ENCODE results near the gene OVCH1.

The OVCH1 gene, protein sequence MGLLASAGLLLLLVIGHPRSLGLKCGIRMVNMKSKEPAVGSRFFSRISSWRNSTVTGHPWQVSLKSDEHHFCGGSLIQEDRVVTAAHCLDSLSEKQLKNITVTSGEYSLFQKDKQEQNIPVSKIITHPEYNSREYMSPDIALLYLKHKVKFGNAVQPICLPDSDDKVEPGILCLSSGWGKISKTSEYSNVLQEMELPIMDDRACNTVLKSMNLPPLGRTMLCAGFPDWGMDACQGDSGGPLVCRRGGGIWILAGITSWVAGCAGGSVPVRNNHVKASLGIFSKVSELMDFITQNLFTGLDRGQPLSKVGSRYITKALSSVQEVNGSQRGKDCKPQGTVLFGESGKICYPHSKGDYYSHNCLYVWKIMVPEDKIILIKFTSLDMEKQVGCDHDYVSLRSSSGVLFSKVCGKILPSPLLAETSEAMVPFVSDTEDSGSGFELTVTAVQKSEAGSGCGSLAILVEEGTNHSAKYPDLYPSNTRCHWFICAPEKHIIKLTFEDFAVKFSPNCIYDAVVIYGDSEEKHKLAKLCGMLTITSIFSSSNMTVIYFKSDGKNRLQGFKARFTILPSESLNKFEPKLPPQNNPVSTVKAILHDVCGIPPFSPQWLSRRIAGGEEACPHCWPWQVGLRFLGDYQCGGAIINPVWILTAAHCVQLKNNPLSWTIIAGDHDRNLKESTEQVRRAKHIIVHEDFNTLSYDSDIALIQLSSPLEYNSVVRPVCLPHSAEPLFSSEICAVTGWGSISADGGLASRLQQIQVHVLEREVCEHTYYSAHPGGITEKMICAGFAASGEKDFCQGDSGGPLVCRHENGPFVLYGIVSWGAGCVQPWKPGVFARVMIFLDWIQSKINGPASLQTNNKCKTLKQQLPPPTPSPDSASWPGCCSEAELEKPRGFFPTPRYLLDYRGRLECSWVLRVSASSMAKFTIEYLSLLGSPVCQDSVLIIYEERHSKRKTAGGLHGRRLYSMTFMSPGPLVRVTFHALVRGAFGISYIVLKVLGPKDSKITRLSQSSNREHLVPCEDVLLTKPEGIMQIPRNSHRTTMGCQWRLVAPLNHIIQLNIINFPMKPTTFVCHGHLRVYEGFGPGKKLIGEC

DNA sequence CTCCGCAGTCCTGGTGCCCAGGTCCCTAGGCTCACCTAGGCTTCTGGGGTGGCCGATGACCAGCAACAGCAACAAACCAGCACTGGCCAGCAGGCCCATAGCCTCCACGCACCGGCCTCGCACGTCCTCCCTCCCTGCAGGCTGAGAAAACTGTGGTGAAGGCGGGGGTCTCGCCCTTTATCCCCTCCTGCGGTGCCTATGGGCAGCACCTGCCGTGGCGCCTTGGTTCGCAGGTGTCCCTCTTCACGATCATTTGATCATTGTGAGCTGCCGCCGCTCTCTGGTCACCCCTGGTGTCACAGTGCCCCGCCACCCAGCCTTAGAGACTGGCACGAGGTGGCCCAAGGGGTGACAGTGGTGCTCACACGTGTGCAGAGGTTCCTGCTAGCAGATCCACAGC is at the start of gene OVCH1:
TSS of gene OVCH1 (minus strand) at position 99 of the 400 bp plus-strand sequence. CDS start at position 99, 0 bp downstream.
- no peak for DNase-seq (ENCODE audit: extremely low read depth in 1 of 2, low read depth in 1 of 2)

DNA sequence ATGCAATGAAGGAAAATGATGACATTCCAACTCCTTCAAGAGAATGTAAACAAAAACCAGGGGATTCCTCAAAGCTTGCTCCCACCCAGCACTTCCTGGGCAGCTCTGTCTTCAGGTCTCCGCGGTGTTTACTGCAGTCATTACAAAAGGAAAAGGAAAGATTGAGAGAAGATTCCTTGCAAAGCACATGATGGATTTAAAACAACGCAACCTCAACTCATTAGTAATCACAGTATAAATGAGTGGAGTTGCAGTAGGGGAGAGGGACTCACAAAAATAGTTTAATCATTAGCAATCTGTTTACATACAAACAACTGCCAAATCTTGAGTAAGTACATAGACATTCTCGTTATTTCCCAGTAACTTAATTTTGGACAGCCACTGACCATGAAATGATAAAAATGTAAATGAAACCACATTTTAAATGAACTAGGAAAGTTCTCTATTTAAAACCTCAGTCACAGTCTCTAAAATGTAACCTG is 49.7 kb upstream of the OVCH1 start:
- no peak for DNase-seq (ENCODE audit: extremely low read depth in 1 of 2, low read depth in 1 of 2)

DNA sequence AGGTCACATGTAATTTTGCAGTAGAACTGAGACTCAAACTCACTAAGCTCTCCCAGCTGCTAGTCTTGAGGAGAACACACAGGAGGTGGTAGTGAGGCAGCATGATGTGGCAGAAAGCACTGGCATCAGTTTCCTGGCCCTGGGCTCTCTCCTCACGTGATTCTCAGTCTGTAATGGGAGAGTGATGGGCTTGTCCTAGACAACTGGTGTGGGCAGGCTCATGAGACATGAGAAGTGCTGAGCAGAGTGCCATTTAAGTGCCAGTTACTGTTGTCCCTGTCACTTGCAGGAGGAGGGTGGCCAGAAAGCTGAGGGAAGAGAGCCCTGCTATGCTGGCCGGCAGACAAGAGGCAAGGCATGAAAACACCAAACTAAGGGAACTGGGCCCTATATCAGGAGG is 48.5 kb upstream of the OVCH1 start:
- no peak for DNase-seq (ENCODE audit: extremely low read depth in 1 of 2, low read depth in 1 of 2)

DNA sequence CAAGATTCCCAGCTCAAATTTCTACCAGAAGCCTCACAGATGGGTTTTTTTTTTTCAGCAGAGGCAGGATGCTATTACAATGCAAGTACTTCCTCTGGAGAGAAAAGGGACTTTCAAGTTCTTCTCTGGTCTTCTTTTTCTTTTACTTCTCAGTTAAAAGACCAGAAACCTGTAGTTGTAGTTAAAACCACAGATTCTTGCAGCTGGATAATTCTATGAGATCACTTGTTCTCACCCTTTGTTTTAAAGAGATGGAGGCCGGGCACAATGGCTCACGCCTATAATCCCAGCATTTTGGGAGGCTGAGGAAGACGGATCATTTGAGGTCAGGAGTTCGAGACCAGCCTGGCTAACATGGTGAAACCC is 47.6 kb upstream of the OVCH1 start:
- DNase-seq (ENCODE audit: extremely low read depth in 1 of 2, low read depth in 1 of 2) = no peak

DNA sequence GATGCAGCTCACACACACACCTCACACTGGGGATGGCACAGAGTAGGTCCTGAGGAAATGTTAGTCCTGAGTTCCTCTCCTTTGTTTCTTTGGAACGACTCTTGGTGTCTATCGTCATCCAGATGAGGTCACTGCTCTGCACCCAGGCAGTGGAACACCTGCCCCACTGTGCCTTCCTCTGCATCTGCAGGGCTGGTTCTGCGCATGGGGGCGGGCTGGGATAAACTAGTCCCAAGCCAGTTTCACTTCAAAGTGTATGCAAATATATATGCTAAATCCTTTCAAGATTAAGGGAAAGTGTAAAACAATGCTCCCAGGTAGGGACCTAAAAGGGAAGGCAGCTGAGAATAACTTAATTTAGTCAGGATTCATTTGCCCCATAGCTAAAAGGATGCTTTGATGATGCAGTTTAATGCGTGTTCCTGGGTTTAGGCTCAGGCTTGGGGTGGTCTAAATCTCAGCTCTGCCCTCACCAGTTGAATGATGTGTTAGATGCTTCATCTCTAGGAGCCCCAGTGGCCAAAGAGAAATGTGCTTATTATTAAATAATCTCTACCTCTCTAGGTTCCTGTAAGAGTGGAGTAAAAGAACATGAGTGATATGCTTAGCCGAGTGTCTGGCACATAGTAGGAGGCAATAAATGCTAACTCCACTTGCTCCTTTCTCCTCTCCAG is 47.1 kb upstream of the OVCH1 start:
- DNase-seq (ENCODE audit: extremely low read depth in 1 of 2, low read depth in 1 of 2) = no peak

DNA sequence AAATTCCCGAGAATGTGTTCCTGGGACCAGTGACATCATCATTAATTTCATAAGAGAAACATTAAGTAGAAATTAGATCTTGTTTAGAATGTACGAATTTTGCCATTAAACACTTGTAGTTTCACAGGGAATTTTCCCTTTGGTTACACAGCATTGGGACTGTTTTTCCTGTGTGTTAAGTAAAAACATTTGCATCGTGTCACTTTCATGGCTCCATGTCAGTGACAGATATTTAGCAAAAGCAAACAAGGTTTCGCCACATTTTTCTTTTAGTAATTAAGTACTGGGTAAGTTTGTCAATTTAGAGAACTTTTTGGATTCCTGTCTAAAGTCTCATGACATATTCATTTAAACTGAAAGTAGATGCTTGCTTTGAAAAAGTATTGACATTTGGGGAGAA is 45.5 kb upstream of the OVCH1 start:
- no peak for DNase-seq (ENCODE audit: extremely low read depth in 1 of 2, low read depth in 1 of 2)

DNA sequence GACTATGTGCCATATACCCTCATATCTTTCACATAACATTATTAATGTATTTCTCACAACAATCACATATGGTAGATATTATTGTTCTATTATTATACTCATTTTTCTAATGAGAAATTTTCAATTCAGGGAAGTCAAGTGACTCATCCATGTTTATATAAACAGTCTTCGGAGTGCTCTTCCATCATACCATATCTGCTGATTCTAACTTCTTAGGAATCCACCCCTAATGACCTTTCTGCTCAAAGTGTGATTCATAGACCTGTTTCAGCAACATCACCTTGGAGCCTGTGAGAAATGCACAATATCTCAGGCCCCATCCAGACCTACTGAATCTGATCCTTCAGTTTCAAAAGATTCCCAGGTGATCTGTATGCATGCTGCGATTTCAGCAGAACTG is 39.8 kb upstream of the OVCH1 start:
- no peak for DNase-seq (ENCODE audit: extremely low read depth in 1 of 2, low read depth in 1 of 2)

DNA sequence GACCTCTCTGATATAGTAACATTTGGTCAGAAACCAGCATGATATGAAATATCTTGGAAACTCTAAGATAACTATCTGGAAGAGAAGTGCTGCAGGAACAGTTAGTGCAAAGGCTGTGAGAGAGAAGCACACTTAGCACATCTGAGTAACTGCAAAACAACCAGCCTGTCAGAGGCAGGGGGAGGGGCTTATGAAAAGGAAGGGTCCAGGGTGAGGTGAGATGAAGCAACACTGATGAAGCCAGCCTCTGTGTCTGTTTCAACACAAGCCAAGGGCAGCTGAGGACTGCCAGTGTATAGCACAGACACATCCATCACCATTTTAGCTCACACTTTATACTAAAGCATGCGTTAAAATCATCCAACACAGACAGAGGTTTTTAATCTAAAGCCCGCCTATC is 37.4 kb upstream of the OVCH1 start:
- DNase-seq (ENCODE audit: extremely low read depth in 1 of 2, low read depth in 1 of 2) = no peak

DNA sequence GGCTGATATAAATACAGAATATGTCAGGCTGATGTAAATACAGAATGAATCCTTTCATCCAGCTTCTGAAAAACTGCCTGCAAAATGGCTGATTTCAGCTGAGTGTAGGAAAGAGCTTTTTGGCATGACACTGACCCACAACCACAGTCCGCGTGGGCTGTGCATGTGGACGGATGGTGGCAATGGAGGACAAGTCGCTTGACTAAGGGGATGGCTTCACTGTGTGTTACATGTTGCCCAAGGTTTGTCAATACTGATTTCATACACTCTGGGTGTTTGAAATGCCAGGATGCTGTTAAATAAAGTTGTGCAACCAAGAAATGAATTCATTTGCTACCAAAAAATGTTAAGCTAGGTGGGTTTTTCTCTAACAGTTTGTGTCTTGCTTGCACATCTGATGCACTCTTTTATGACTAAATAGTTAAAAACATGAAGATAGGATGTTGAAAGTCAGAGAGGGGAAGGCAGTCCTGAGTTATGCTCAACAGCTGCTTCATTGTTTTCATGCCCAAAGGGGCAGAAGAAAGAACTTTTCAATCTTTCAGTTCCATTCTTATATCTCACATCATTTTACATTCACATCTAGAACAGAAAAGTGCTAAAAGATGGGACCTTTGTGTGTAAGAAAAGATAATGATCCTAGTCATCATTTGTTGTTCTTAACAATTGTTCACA is 36.5 kb upstream of the OVCH1 start:
- no peak for DNase-seq (ENCODE audit: extremely low read depth in 1 of 2, low read depth in 1 of 2)

DNA sequence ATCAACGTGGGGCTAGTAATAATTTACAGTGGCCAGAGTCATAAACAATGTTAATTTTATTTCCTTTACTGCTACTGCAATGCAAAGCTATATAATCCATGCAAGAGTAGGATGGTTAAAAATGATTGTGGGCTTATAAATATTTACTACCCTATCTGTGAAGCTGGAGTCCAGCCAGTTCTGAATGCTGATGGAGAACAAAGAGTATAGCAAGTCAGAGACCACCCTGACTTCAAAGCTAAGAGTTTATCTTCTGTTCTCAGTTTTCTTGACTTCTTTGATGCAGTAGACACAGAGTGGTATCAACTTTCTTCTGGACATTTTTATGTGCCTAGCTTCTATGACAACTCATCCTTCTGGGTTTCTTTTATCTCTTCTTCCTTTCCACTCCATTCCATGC is 34.0 kb upstream of the OVCH1 start:
- DNase-seq (ENCODE audit: extremely low read depth in 1 of 2, low read depth in 1 of 2) = no peak

DNA sequence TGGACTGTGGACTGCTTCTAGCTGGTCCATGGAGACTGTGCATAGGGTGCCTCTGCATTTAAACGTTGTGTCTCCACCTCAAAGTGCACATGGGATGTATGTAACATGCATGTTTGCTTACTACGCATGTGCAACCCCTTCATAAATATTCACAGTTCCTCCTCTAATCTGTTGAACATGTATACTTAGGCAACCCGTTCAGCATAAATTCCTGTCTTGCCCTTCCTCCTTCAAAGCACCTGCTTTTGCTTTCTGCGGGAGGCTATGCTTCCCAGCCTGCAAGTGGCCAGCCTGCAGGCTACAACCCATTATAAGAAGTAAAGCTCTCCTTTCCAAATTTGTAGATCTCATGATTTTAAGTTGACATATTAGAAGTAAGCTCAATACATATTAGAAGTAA is 33.0 kb upstream of the OVCH1 start:
- no peak for DNase-seq (ENCODE audit: extremely low read depth in 1 of 2, low read depth in 1 of 2)

DNA sequence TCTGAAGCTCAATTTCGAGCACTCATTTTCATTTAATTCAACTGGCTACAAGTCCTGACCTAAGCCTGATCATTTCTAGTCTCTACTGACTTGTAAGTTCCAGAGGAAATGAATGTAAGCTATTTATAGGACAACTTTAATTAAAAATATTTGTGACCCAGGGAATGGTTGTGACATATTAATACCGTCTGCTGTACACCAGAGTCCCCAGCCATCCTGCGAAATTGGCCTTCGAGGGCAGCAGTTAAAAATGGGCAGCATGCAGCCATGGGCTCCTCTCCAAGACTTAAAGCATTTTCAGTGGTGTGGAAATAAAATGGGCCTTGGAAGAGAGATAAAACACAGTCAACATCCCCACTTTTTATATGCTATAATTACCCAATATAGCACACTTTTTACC is 30.7 kb upstream of the OVCH1 start:
- DNase-seq (ENCODE audit: extremely low read depth in 1 of 2, low read depth in 1 of 2) = no peak

DNA sequence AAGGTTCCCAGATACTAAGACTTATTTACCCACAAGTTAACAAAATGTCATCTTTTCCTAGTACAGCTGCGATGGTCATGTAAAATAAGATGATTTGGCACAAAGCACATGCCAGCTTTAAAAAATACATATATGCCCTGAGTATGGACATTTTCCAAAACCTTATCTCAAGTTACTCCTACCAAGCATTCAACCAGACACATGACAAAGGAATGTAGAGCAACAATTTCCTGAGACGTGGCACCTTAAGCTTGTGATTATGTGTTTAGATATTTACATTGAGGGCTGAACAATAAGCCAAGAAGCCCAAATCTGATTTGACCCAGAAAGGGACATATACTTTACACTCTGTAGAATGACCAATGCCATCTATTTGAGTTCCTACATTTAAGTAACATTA is 24.5 kb upstream of the OVCH1 start:
- DNase-seq (ENCODE audit: extremely low read depth in 1 of 2, low read depth in 1 of 2) = no peak

DNA sequence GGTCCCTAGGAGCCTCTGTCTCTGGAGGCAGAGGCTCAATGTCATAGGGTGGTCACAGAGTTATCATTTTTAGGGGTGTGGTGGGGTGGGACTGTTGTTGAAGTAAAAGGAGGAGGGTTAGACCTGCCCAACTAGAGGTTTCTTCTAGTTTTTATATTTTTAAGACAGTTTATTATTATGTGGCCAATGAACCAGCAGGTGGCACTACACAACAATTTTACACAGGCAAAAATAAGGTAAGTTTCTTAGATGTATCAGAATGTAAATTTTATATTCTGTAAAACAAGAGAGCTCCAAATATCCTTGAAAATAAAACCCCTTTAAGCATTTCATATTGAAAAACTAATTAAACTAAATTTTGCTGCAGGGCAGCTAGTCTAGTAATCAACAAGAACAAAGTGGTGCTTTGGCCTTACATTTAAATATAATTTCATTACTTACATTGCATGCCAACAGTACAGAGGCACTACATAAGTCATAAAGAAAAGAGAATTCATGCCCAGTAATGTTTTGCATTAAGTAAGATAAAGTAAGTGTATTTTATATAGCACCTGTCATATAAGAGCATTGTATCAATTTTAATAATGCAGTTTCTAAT is 22.2 kb upstream of the OVCH1 start:
- DNase-seq (ENCODE audit: extremely low read depth in 1 of 2, low read depth in 1 of 2) = no peak

DNA sequence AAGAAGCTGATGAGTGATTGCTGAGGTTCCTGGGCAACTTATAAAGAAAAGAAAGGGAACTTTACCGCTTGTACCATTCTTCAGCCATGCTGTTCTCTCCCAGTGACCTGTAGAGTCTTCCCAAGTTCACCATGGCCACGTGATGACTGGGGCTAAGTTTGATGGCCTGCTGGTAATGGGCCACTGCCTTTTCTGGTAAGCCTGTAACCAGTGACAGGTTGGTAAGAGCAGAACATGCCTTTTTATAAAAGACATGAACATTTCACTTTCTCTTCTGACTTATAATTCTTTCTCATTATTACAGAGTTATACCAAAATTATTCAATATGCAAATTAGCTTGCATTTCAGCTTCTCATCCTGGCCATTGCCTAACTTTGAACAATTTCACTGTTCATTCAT is 20.9 kb upstream of the OVCH1 start:
- no peak for DNase-seq (ENCODE audit: extremely low read depth in 1 of 2, low read depth in 1 of 2)

DNA sequence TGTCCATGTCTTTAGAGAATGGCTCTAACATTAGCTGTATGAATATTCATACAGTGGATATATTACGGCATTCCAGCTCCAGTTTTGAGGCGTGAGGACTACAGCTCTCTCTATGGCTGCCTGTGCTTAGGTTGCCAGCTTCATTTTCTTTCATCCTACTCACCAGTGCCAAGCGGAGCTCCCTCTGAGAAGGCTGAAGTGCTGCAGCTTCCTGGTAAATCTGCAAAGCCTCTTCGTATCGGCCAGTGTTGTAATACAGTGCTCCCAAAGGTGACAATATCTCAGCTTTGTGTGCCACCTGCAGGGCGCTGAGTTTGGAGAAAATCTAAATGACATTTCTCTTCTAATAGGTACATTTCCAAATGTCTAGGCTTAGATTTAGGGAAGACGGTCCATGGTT is 19.8 kb upstream of the OVCH1 start:
- no peak for DNase-seq (ENCODE audit: extremely low read depth in 1 of 2, low read depth in 1 of 2)

DNA sequence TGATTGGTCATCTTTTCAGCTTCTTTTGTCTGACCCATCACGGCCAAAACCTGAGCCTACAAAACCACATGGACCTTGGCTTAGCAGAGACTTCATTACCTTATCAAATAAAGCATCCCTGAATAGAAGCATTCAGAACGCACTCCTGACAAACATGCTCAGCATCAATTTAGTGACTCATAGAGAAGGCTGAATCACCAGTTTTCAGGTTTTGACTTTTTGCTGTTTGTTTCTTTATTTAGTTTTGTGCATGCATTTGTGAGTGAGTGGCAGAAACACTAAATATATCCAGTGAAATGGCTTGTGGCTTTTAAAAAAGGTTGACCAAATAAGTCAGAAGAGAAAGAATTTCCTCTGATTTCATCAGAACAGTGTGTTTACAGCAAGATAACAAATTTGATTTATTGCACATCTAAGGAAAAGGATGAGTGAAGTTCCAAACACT is 19.0 kb upstream of the OVCH1 start:
- DNase-seq (ENCODE audit: extremely low read depth in 1 of 2, low read depth in 1 of 2) = no peak

DNA sequence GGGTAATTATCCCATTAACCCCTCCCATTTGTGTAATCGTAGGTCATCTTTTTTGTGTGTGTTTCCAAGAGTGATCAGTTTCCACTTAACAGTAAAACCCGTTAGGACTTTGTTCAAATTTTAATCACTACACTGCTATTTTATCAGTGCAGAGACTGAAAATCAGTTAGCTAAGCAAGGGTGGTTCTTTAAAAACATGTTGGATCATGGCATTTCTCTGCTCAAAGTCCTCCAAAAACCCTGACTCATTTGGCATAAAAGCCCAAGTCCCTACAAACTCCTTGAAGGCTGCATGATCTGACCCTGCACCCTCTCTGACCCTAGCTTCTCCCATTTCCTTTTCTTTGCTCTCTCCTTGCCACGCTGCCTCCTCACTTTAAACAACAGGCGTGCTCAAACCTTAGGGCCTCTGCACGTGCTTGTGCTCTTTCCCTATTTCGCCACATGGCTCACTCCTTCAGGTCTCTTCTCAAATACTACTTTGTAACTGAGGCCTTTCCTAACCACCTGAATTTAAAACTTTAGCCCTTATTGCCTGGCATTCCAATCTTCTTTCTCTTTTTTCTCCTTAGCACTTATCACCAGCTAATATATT is 13.2 kb upstream of the OVCH1 start:
- DNase-seq (ENCODE audit: extremely low read depth in 1 of 2, low read depth in 1 of 2) = no peak

DNA sequence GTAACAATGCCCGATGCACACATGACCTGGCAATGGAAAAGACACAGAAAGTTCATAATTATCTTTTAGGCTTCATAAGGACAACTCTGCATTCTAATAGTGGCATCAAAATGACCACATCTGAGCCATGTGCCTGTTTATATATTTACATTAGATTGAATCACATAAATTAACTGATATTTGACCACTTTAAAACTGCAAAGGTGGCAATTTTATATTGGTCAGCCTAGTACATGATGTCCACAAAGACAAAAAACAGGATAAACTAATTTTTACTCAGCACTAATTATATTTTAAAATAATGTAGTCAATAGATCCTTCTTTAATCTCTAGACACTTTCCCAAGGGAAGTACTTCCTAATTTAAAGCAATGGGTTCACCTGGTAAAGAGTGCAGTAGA is 12.0 kb upstream of the OVCH1 start:
- DNase-seq (ENCODE audit: extremely low read depth in 1 of 2, low read depth in 1 of 2) = no peak

DNA sequence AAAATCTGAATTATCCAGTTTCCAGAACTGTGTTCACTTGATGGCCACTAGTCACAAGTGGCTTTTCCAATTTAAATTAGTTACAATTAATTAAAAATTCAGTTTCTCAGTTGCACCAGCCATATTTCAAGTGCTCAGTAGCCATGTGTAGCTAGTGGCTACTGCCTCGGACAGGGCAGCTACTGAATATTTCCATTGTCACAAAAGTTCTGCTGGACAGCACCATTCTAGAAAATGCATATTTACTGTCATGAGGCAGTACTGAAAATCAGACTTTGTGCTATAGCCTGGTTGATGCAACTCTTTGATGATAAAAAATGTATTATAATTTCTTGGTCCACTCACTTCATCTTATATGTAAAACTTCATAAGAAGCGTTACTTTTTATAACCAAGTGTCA is 11.5 kb upstream of the OVCH1 start:
- DNase-seq (ENCODE audit: extremely low read depth in 1 of 2, low read depth in 1 of 2) = no peak

Measured in activated CD8-positive, alpha-beta memory T cell treated with anti-CD3 and anti-CD28 coated beads for 1 hour (primary cell).